Measurements from ENCODE around the gene HTR7. TPM values are rescaled to one million over a fixed set of nuclear protein-coding genes. Genes with fewer than 3 reads are reported as not detected.
A peak's percentile ranks its signal among the peaks of the same experiment; 100 is the strongest.
"Not testable (repeated sequence)": the region's sequence is repeated elsewhere in the genome, so short reads cannot be mapped to it uniquely, and the experiment has no call there.

Gene HTR7
- polyA plus RNA-seq, 4 donors: 0.47 to 1.1 (median 0.61) TPM

DNA sequence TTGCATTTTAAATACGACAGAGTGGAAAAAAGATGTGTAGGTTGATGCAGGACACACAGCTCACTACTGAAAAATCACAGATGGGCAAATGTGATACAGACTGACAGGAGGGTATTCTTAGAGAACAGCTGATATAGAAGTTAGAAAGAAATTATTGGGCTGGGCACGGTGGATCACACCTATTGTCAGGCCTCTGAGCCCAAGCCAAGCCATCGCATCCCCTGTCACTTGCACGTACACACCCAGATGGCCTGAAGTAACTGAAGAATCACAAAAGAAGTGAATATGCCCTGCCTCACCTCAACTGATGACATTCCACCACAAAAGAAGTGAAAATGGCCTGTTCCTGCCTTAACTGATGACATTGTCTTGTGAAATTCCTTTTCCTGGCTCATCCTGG lies 50.7 kb downstream of the HTR7 start:
- not testable (repeated sequence) for DNase-seq (ENCODE audit: low read depth in 4 of 4, low spot score in 2 of 4)

DNA sequence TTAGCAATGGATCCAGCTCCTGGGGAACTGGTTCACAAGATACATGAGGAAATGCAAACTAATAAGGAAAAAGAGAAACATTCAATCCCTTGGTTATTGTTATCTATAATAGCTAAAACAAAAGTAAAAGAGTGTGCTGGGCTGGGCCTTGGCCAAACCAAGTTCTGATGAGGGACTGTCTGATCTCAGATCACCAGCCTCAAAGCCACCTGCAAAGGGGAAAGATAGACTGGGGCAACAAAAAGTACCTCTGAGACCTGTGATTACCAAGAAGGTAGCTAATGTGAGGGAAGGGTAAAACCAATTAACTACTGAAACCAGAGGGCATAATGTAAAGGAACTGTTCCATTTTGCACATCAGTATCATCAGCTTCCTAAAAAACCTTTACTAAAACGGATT lies 51.2 kb downstream of the HTR7 start:
- DNase-seq (ENCODE audit: low read depth in 4 of 4, low spot score in 2 of 4): no peak

DNA sequence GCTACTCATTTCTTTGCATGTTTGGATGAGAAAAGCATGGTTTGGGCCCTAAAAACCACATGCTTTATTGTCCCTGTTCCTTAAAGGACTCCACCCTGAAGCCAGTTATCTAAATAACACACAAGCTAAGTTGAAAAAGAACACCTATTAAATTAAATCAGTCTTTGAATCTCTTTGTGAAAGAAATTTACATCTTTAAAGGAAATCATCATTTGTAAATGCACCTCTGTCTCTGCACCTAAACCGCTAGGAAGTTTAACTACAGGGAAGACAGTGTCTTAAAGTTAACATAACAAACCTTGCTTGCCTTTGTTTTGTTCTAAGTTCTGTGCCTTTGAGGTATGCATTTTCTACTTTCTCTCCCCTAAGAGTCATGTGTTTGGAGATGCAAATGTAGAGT lies 52.6 kb downstream of the HTR7 start:
- no peak for DNase-seq (ENCODE audit: low read depth in 4 of 4, low spot score in 2 of 4)

- DNase-seq (ENCODE audit: low read depth in 4 of 4, low spot score in 2 of 4): no peak
These were observed 53.5 kb downstream of the HTR7 start for GRCh38 chr10:90804354-90804753.

DNA sequence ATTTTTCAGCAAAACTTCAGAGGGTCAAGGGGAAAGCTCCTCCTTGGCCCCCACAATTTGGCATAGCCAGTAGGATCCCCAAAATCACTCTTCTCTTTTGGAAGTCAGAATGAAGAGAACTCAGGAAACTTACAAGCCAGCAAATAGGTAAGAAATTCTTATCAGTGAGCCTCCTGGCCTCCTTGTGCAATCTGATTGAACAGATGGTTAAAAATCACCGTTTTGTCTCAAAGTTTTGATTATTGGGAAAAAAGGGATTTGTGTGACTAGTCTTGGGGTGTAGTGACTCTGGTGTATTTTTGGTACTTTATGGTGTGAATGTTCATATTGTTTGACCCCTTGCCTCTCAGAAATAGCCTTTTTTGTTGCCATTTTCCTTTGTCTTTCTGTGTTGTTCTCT lies 56.2 kb downstream of the HTR7 start:
- no peak for DNase-seq (ENCODE audit: low read depth in 4 of 4, low spot score in 2 of 4)

DNA sequence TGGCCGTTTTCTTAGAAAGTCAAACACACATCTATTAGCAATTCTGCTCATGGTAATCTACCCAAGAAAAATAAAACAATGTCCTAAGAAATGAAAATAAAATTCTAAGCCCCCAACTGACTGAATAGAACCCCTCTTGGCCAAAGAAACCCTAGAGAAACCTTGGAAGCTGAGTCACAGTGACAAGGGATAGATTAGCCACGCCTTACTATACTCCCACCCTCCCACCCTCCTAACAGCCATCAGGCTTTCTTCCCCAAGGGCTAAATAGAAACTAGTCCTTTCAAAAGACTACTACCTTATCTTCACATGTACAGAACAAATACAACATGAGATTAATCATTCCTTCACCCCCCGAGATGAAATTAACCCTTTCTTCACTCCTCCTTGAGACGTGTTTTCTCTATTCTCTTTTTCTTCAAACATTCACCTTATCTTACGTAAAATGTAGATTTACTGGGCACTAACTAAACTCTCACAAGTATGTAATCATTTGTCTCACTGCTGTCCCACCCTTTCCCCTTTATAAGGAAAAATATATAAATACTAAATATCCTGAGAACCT lies 57.5 kb downstream of the HTR7 start:
- DNase-seq (ENCODE audit: low read depth in 4 of 4, low spot score in 2 of 4): no peak

- no peak for DNase-seq (ENCODE audit: low read depth in 4 of 4, low spot score in 2 of 4)
These were observed 58.7 kb downstream of the HTR7 start for GRCh38 chr10:90799172-90799571.

- DNase-seq (ENCODE audit: low read depth in 4 of 4, low spot score in 2 of 4): no peak
These were observed 59.4 kb downstream of the HTR7 start for GRCh38 chr10:90798482-90798881.

- DNase-seq (ENCODE audit: low read depth in 4 of 4, low spot score in 2 of 4): no peak
These were observed 67.4 kb downstream of the HTR7 start for GRCh38 chr10:90790422-90790821.

DNA sequence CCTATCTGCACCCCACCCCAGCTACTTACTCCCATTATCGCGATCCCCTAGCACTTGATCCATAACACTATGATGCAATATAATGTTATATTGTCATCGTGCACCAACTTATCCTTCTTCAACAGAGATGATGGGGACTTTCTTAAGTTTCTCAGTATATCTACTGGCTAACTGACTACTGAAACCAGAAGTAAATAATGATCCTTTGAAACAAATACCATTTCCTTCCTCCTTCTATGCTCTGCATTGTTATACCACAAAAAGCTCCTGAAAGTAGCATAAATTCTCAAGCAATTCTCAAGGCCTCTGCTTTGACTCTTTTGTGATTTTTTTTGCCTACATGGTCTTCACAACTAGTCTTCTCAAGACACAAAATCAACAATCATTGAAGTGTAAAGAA lies 68.9 kb downstream of the HTR7 start:
- DNase-seq (ENCODE audit: low read depth in 4 of 4, low spot score in 2 of 4): no peak

DNA sequence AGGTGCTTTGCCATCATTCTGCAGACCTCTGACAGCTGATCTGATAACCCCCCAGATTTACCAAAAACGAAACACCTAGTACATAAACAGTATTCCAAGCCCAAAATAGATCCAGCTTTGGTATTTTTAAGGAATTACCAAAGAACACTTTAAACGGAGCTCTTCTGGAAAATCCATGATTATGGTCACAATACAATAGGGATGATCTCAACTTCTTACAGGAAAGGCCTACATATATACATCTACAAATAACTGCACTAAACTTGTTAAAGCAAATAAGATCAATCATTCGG lies 69.7 kb downstream of the HTR7 start:
- DNase-seq (ENCODE audit: low read depth in 4 of 4, low spot score in 2 of 4): no peak

DNA sequence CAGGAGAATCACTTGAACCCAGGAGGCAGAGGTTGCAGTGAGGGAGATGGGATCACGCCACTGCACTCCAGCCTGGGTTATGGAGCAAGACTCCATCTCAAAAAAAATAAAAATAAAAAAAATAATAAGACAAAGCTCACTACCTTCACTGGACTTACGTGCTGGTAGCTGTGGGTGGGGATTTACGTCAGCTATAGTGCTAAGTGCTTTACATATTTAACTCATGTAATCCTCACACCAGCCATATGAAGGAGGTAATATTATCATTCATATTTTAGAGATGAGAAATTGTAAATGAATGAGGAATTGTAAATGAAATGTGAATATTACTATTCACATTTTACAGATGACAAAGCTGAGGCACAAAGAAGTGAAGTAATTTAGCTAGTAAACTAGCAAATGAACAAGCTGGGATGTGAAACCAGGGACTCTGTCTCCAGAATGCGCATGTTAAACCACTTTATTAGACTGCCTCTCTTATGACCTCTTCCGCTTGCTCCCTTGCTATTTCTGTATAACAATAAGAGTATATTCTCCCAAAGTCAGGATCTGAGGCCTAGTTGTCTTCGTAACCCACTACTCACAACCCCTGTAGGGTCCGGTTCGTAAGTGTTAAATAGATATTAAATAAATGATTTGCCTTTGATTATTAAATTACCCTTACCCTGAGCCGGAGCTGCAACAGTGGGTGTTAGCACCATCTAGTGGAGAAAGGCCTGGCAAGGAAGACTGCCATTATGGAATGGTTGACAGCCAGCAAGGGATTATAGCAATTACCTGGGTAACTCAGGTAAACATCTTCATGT lies 70.2 kb downstream of the HTR7 start:
- peak in 3 of 4 donors; percentile 1 to 6 (median 5) for DNase-seq (ENCODE audit: low read depth in 4 of 4, low spot score in 2 of 4)

DNA sequence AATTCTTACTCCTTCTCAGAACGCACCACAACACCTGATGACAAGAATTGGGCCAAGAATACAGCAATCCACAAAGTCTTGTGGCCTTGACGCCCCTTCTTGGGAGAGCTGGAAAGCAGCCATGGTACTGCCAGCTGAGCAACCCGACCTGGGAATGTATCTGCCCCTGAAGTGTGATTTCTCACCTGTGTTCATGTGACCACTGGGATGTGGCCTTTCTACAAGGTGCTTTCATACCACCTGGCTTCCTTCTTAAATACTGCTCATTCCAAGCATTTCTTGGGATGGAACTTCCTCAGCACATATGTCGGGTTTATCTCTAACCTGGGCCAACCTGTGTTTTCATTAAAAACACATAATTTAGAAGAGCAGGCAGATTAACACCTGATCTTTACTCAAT lies 72.1 kb downstream of the HTR7 start:
- DNase-seq (ENCODE audit: low read depth in 4 of 4, low spot score in 2 of 4): no peak

GRCh38 chr10:90784771-90785170 lies 73.1 kb downstream of the HTR7 start:
- DNase-seq (ENCODE audit: low read depth in 4 of 4, low spot score in 2 of 4): no peak

DNA sequence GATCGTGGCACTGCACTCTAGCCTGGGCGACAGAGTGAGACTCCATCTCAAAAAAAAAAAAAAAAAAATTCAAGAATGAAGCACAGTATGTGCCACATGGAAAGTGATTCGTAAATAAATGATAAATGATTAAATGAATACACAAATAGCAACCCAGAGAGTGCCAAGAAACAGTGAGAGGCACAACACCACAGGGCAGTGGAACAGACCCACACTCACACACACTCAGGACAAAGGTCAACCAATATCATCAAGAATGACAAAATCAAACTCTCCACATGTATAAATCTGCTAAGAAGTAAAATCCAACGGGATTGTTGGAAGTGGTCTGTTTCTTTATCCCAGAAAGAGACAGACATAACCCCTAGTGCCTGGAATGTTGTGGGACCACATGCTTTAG lies 77.4 kb downstream of the HTR7 start:
- DNase-seq (ENCODE audit: low read depth in 4 of 4, low spot score in 2 of 4): no peak

DNA sequence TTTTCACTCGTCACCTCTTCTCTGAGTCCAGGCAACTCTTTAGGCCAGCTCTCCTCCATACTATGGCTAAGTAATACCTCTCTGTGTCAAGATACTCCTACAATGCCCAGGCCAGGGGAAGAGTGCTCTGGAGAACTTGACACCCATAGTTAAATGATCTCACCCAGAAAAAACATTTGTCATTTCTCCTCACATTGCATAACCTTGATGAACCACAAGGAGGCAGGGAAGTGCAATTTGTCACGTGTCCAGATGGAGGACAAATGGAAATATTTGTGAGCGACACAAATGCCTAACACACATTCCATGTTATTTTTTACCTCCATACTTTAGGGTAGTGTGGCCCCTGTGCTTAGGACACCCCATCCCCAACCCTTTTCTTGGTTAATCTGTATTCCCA lies 78.3 kb downstream of the HTR7 start:
- no peak for DNase-seq (ENCODE audit: low read depth in 4 of 4, low spot score in 2 of 4)

DNA sequence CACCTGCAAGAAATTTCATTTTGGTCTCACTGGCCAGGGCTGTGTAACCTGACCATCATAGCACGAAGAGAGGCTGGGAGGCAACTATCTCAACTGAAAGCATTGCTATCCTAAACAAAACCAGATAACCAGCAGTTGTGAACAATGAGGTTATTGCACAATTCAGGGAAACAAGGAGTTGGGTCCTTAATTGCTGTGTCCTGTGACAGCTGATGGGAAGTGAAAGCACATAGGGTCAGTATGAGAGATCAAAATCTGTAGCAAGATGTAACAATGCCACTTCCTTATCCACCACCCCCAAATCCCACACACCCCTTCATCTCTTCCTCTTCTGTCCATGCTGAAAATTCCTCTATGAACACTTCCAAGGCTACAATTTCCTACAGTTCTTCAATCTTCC lies 80.2 kb downstream of the HTR7 start:
- DNase-seq (ENCODE audit: low read depth in 4 of 4, low spot score in 2 of 4): no peak

DNA sequence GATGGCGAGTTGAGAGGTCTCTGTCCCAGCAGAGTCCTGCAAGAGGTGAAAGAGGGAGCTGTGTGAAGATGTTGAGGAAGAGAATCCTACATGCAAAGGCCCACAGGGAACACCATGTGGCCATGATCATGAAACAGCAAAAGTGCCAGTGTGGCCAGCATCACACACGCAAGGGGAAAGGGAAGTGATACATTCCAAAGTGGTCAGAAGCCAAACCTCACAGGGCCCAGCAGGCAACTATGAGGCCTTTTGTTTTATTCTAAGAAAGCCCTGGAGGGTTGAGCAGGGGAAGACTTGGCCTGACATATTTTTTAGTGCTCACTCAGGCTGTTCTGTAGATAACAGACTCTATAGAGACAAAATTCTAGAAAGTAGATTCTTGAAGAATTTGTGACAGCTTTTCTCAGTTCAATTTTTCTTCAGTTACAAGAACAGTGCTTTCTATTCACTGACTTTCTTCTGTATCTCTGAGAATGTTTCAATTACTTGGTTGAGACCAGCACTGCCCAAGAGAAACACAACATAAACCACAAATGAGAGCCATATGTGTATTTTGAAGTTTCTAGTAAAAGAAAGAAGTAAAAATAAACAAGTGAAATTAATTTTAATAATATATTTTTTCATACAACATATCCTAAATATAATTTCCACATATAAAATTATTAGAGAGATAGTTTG lies 82.3 kb downstream of the HTR7 start:
- no peak for DNase-seq (ENCODE audit: low read depth in 4 of 4, low spot score in 2 of 4)

DNA sequence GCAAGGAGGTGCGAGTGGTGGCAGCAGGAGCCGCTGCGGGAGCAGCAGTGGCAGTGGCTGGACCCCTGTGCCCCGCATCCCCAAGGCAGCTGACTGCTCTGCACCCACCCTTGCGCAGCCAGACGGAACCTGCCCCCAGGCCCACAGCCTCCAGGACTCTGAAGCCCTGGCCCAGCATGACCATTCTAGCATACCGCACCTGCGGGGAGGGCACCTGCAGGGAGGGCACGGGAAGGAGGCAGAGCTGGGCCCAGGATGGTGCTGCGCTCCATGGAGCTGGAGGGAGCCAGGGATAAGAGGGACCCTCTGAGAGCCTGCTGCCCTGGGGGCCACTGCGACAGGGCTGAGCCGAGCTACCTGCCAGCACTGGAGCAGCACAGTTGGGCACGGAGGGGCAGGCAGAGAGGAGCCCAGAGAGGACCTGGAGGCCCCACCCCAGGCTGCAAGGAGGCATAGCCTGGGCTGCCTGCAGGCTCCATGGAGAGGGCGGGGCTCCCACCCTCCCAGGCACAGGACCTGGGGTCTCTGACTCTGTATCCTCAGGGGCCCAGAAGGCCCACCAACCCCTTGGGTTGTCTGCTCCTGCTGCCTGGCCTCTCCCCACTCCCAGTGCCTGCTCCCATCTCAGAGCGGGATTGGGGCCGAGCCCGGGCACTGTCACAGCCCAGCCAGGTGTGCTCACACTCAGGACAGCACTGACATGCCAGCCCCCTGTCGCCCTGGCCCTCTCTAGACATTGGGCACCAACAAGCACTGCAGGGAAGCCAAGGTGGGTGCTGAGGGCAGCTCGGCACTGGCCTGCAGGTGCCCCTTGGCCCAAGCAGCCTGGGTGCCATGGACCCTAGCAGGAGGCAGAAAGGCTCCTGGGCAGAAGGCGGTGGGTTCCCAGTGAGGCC lies 87.6 kb downstream of the HTR7 start:
- no peak for DNase-seq (ENCODE audit: low read depth in 4 of 4, low spot score in 2 of 4)

DNA sequence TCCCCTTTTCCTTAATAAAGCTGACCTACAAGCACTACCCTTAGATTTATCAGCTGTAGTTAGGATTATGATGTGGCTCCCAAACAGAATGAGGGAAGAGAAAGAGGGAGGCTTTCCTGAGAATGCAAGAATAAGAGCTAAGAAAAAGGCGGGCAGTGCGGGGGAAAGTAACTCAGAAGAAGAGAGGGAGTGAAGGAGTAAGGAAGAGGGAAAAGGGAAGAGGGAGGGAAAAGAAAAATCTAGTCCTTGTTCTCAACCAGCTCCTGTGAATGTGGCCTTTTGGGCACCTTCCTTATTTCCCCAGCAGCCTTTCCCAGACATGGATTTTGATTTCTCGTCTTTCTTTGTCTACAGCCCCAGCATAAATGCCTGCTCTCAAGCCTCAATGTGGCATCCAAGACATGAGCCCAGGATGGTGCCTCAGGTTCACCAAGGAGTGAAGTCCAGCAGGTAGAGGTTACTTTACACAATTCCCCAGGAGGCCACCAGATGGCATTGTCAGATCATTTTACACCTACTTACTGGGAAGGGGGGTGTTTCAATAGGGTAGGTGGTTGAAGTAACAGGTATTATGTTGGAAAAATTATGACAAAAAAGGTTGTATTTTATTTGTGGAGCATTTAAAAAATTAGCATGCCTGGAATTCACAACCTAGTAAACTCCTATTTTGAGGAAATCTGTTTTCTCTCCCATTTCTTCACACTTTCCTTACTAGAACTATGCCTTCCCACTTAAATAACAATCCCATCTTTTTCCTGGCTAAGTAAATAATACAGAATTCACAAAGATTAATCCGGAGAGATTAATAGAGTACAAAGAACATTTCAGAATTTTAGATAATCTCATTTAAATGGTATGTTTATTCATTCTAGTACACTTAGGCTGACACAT lies 106.5 kb downstream of the HTR7 start:
- peak in 1 of 4 donors; percentile 0 for DNase-seq (ENCODE audit: low read depth in 4 of 4, low spot score in 2 of 4)
